ENCODE data around the gene MYO1G. TPM values are rescaled to one million over a fixed set of nuclear protein-coding genes. Genes with fewer than 3 reads are reported as not detected.
A peak's percentile ranks its signal among the peaks of the same experiment; 100 is the strongest.

MYO1G gene
- total RNA-seq, 6 experiments from 2014 or later = 0.92 to 4.5 (median 2.0) TPM

DNA sequence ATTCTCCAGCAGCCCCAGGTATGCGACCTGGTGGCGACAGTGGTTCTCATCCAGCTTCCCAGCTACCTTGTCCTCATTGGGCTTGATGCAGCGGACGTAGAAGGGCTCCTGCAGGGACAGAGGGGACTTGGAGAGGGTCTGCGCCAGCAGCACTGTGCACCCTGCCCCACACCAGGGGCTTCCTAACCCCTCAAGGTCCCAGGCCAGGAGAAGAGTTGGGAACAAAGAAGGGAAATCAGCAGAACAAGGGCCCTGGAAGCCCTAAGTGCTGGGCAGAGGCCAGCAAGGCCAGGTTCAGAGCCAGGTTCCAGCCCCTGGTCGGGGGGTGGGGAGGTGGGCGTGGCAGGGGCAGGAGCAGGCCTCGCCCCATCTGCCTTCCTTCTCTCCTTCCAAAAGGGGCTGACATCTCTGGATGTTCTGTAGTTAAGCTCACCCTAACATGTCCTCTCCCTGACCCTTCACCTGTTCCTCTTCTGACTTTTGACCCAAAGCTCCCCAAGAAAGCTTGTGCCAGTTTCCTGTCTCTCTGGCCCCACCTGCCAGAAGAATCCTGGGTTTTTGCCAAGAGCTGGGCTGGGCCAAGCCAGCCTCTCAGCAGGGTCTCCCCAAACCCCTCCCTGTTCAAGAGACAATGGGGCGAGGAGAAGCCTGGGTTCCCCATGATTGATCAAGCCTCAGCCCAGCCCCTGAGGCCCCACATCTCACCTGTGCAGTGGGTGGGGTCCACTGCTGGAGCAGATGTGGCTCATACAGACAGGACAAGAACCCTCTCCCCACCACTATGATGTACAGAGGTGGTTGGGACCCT, 11.9 kb downstream of the MYO1G start:
- 86% methylated on average over 4 of the region's 9 CpGs for WGBS (ENCODE audit: insufficient coverage, low coverage, low lambda C conversion rate, missing lambda C conversion rate)
- ATAC-seq (no peak), DNase-seq (peak in 1 of 3 donors; percentile 33)
- Histone ChIP-seq H3K4me3 (no peak overlapping the region), H3K36me3 (no peaks in the 10 kb centered on the region), H3K27me3 (peaks cover 0 to 8% of the 10 kb centered on the region in 2 donors), H3K27ac (no peak overlapping the region), H3K9me3 (no peaks in the 10 kb centered on the region), H3K4me1 (peaks cover 0 to 11% (median 3%) of the 10 kb centered on the region in 4 donors)
- intact Hi-C loops (cut with DNase I) = no loop called here
- TF ChIP-seq POLR2A (IDR thresholded peaks at IDR 0.05) = no peak
- TF ChIP-seq, protein P1, sequence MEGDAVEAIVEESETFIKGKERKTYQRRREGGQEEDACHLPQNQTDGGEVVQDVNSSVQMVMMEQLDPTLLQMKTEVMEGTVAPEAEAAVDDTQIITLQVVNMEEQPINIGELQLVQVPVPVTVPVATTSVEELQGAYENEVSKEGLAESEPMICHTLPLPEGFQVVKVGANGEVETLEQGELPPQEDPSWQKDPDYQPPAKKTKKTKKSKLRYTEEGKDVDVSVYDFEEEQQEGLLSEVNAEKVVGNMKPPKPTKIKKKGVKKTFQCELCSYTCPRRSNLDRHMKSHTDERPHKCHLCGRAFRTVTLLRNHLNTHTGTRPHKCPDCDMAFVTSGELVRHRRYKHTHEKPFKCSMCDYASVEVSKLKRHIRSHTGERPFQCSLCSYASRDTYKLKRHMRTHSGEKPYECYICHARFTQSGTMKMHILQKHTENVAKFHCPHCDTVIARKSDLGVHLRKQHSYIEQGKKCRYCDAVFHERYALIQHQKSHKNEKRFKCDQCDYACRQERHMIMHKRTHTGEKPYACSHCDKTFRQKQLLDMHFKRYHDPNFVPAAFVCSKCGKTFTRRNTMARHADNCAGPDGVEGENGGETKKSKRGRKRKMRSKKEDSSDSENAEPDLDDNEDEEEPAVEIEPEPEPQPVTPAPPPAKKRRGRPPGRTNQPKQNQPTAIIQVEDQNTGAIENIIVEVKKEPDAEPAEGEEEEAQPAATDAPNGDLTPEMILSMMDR (IDR thresholded peaks at IDR 0.05) = no peak

DNA sequence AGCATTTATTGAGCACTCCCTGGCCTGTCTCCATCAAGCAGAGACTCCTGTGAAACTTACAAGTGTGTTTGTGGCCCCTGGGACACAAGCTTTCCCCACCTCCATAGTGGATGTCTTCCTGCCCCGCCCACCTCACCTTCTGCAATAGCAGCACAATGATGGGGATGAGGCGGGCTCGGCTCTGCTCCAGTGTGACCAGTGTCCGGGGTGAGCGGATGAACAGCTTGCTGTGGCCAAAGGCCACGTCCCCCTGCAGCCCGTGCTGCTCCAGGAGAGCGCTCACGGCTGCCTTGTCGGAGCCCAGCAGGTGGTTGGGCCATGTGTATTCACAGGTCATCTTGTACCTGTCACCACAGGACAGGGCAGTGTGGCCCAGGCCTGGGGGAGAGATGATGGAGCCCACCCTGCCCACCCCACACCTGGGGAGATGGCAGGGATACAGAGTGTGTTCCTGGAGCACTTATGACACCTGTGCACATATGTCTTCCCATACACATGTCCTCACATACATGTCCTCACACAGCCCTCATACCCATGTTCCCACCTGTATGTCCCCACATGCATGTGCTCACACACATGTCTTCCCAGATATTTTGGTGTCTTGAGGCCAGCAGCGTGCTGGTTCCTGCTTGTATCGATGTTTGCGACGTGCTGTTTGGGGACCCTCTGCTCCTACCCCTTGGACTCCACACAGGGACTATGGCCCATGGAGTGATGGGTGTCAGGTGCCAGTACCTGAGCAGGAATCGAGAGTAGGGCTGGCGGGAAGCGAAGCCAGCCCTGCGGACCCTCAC, 12.7 kb downstream of the MYO1G start:
- WGBS (ENCODE audit: insufficient coverage, low coverage, low lambda C conversion rate, missing lambda C conversion rate) = 96% methylated on average over 10 of the region's 18 CpGs
- Histone ChIP-seq H3K36me3 (no peaks in the 10 kb centered on the region), H3K27ac (no peak overlapping the region), H3K27me3 (peaks cover 0 to 8% of the 10 kb centered on the region in 2 donors), H3K4me1 (peaks cover 0 to 11% (median 3%) of the 10 kb centered on the region in 4 donors), H3K9me3 (no peaks in the 10 kb centered on the region), H3K4me3 (no peak overlapping the region)
- DNase-seq = peak in 1 of 3 donors; percentile 36
- no peak for ATAC-seq
- TF ChIP-seq, protein P1 (IDR thresholded peaks at IDR 0.05) = no peak
- no peak for TF ChIP-seq POLR2A (IDR thresholded peaks at IDR 0.05)
- intact Hi-C loops (cut with DNase I) = no loop called here

DNA sequence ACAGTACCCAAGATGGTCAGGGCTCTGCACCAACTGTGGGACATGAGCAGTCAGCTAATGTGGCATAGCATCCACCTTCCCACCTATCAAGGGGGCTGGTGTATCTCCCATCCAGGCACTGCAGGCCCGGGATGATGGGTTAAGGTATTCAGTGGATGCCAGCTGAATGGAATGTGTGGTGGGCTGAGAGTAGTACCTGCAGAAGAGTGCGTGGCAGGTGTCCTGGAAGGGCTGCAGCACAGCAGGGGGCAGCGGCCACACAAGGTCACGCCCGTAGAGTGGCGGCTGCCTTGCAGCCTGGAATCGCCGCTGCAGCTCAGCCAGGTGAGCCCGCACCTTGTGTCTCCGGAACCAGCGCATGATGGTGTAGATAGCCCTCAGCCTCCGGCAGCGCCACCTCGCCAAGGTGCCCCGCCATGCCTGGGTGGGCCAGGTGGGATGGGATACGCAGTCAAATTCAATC, 13.3 kb downstream of the MYO1G start:
- intact Hi-C loops (cut with DNase I) = no loop called here
- WGBS (ENCODE audit: insufficient coverage, low coverage, low lambda C conversion rate, missing lambda C conversion rate) = no CpG with 5 or more reads among the region's 16 CpGs

DNA sequence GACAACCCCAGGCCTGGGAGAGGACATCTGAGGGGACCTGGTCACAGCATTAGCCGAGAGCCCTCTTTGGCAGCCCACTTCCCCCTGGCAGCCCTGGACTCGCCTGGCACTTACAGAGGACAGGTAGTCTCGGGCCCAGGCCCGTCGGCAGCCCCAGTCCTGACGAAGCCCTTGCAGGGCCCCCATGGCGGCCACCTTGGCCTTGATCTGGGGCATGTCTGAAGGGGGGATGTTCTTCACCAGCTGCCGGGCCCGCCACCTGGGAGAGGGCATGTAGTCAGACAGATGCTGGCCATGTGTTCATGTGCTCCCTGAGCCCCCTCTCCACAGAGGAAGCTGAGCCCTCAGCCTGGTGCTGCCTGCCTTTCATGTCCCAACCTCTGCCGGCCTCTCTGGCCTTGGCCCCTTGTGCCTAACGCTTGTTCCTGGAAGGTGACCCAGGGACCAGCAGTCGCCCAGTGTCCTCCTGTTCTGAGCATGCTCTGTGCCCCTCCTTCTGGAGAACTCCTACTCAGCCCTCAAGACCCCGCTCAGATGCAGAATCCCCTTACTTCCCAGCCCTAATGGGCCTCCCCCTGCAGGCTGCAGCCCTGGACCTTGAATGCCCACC, 13.9 kb downstream of the MYO1G start:
- Histone ChIP-seq H3K4me3 (no peak overlapping the region), H3K36me3 (no peaks in the 10 kb centered on the region), H3K27ac (no peak overlapping the region), H3K9me3 (no peaks in the 10 kb centered on the region), H3K27me3 (peaks cover 0 to 8% of the 10 kb centered on the region in 2 donors), H3K4me1 (peaks cover 0 to 11% (median 3%) of the 10 kb centered on the region in 4 donors)
- intact Hi-C loops (cut with DNase I) = no loop called here
- TF ChIP-seq POLR2A (IDR thresholded peaks at IDR 0.05) = no peak
- TF ChIP-seq, protein P1 (IDR thresholded peaks at IDR 0.05) = no peak
- WGBS (ENCODE audit: insufficient coverage, low coverage, low lambda C conversion rate, missing lambda C conversion rate) = 86% methylated on average over 2 of the region's 13 CpGs
- peak in 1 of 3 donors; percentile 43 for DNase-seq
- ATAC-seq = no peak

More for the DNA sequence above, 13.3 kb downstream of the MYO1G start:
- Histone ChIP-seq H3K27ac (no peak overlapping the region), H3K27me3 (peaks cover 0 to 8% of the 10 kb centered on the region in 2 donors), H3K36me3 (no peaks in the 10 kb centered on the region), H3K9me3 (no peaks in the 10 kb centered on the region), H3K4me1 (peaks cover 0 to 11% (median 3%) of the 10 kb centered on the region in 4 donors), H3K4me3 (no peak overlapping the region)
- TF ChIP-seq POLR2A (IDR thresholded peaks at IDR 0.05) = no peak
- TF ChIP-seq, protein P1 (IDR thresholded peaks at IDR 0.05) = no peak
- ATAC-seq (no peak), DNase-seq (peak in 1 of 3 donors; percentile 34)

All from right lobe of liver (tissue), 6 donors.